Coronary artery (tissue), 2 donors: ENCODE measurements around the gene FBXO40.

Source experiments
- DNase-seq: peaks from one replicate; pipeline ENCODE4 v3.0.0-alpha.2; 2017; ENCODE audit warnings: low spot score
- H3K27ac ChIP-seq, 2 donors: fragments of 200-600 bp; sonication (generic); one replicate each; pipeline ENCODE4 v1.5.1; 2016 to 2019
- H3K4me3 ChIP-seq: fragments of 200-600 bp; sonication (generic); 2 replicates; pipeline ENCODE4 v1.5.1; 2016; ENCODE audit warnings: mild to moderate bottlenecking, moderate library complexity
- CTCF ChIP-seq: fragments of 200-600 bp; sonication (generic); IDR thresholded peaks from one replicate; pipeline ENCODE4 v1.5.1; 2019; ENCODE audit warnings: antibody characterized with exemption

The FBXO40 gene

GRCh38 chr3:121654493-121655385, 61.6 kb downstream of the FBXO40 start:
- Histone ChIP-seq H3K27ac (no peak overlapping the region), H3K4me3 (no peak overlapping the region)
- TF ChIP-seq CTCF: no peak
- no peak for DNase-seq

- Histone ChIP-seq H3K4me3 (peak overlapping the region; percentile 39), H3K27ac (peak overlapping the region in 1 of 2 donors; percentile 74)
- no peak for DNase-seq
- TF ChIP-seq CTCF: no peak
Measured at GRCh38 chr3:121658716-121659435, 65.7 kb downstream of the FBXO40 start.

DNA sequence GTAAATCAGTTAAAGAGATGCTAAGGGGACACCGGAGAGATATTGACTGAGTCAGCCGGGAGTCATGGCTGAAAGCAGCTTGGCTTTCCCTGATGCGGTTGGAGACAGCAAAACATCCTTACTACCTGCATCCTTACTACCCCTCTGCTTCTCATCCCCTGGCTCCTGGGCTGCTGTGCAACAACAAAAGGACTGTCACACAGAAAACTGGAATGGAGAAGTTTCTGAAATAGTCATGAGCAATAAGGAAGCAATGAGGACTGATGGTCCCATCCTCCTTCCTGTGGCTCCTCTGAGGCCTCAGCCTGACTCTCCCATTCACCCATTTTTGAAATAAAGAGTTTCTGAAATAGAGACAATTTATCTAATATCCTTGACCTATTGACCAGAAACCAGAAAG, 66.4 kb downstream of the FBXO40 start:
- no peak for DNase-seq
- no peak for TF ChIP-seq CTCF
- Histone ChIP-seq H3K27ac (peak overlapping the region in 1 of 2 donors; percentile 74), H3K4me3 (peak overlapping the region; percentile 57)

DNA sequence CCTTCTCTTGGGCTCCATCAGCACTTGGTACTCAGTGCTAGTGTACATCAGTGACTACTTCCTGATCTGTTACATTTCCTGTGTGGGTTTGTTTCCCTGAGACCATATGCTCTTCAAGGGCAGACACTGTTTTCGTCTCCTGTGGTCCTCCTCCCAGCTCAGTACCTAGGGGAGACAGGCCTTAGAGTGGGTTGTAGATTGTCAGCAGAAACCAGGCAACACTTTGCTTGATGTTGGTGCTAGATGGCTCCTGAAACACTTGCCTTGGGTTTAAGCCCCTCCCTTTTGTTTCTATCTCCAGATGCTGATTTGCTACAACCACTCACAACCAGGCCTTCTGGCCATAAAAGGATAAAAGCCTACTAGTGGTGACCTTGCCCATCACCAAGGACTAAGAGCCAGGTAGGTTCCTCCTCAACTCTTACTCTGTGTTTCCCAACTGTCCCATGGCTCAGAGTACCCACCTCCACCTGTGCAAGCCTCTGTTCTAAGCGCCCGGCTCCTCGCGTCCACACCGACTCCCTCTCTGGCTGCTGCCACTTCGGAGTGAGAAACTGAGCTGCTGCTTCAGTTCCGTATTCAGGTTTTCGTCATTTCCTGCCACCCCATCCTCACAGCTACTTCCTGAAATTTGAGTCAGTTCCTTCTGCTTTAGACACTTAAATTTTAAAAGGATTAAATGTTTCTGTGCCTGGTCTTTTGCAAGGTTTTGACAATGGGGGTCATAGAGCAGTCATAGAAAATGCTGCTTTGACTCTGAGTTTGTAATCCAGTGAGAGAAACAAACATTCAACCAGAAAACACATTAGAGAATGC, 67.4 kb downstream of the FBXO40 start, which contains the start of gene HCLS1:
TSS of gene HCLS1 (minus strand) at position 548 of the 816 bp plus-strand sequence. CDS start 2,556 bp downstream, outside the sequence.
- H3K4me3 ChIP-seq: peak within 1 kb of the TSS; percentile 57

GRCh38 chr3:121661376-121661775, 68.2 kb downstream of the FBXO40 start:
- H3K27ac ChIP-seq: peak overlapping the region in 1 of 2 donors; percentile 74
- H3K4me3 ChIP-seq: no peak overlapping the region
- no peak for TF ChIP-seq CTCF
- no peak for DNase-seq

More for the DNA sequence above, 67.4 kb downstream of the FBXO40 start, which contains the start of gene HCLS1:
- H3K27ac ChIP-seq: peak within 1 kb of the TSS in 1 of 2 donors; percentile 74
- no peak for DNase-seq
- TF ChIP-seq CTCF: no peak

DNA sequence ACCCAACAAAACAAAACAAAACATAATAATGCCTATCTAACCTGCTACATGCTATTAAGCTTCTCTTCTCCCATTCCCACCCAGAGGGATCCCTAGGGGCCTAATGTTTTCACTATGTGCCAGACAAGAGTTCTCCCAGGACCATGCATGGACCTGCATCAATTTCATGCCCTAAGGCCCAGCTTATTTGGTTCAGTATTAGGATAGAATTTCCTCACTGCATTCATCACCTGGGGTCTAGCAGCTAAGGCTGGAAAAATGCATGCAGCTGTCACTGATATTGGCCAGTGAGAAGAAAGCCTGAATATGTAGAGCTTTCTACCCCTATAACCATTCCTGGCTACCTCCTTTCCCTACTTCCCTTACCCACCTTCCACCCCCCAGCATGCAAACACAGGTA, 69.6 kb downstream of the FBXO40 start:
- DNase-seq: no peak
- no peak overlapping the region for H3K4me3 ChIP-seq
- no peak for TF ChIP-seq CTCF
- H3K27ac ChIP-seq: no peak overlapping the region
